ENCODE data around the gene PUS7L.
"Not testable (repeated sequence)": the region's sequence is repeated elsewhere in the genome, so short reads cannot be mapped to it uniquely, and the experiment has no call there.

The PUS7L gene

DNA sequence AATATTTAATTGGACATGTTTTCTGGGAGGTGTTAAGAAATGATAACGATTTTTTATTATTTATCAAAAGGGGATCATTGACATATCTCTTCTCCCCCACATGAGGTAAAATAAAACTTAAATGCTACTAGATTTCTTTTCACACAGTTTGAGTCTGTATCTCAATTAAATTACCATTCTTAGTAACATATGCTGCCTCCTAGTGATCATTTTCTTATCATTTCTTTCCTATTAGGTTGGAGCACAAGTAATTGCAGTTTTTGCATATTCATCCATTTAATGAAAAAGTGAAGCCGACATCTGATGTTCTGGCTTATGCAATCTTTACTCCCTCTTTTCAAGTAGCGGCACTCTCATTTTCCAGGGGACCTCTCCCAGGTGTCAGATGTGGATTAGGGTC is 24.9 kb downstream of the PUS7L start:
- TF ChIP-seq CTCF (IDR thresholded peaks at IDR 0.05; ENCODE audit: low read depth, low read length, missing control alignments): no peak
- no peak overlapping the region for H3K4me3 ChIP-seq (replicated peaks; ENCODE audit: low read depth, low read length)
- no peak for DNase-seq (ENCODE audit: extremely low read depth, low read depth)

DNA sequence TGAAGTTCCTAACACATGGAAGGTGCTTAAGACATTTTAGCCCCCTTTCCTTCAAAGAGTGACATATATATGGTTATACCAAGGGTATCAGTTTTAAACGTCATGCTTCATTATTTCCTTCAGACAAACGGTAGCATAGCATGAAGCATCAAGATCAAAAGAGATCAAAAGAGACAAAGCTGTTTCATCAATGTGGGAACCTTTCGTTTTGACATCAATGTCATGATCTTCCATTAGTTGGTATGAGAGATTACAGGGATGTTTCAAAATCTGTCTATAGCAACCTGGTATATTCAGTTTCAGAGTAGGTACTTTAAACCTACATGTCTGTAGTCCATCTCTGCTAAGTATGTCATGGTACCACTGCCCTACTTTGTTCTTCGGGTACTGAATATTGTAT is 28.3 kb downstream of the PUS7L start:
- DNase-seq (ENCODE audit: extremely low read depth, low read depth): no peak
- no peak overlapping the region for H3K4me3 ChIP-seq (replicated peaks; ENCODE audit: low read depth, low read length)
- no peak for TF ChIP-seq CTCF (IDR thresholded peaks at IDR 0.05; ENCODE audit: low read depth, low read length, missing control alignments)

DNA sequence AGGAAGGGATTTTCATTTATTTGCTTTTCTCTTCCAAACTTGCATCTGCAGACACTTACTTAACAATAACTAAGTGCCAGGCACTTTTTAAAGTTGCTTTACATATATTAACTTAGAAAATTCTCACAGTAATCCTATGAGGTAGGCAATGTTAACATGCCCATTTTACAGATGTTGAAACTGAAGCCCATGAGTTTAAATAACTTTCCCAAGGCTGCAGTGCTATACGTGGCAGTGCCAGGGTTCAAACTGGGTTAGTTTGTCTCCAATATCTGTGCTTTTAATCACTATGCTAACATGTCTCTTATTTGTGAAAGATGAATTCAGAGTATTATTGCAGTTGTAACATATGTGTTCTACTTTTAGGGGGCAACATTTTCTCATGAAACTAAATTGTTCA is 29.9 kb downstream of the PUS7L start:
- TF ChIP-seq CTCF (IDR thresholded peaks at IDR 0.05; ENCODE audit: low read depth, low read length, missing control alignments): no peak
- no peak for DNase-seq (ENCODE audit: extremely low read depth, low read depth)
- H3K4me3 ChIP-seq (replicated peaks; ENCODE audit: low read depth, low read length): no peak overlapping the region

DNA sequence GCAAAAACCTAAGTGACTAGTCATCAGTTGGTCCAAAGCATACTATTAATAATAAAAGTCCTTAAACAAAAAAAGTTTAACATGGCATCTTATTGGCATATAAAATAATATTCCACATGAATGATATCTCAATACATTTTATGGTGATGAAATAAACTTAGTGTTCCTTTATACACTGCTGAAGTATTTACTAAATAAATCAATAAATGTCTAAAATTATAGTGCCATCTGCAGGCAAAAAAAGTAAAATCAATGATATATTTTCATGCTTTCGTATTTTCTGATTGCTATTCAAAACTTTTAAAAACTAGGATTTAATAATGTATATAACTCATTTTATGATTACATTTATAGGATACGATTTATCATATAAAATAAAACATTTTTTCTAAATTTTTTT is 30.5 kb downstream of the PUS7L start:
- TF ChIP-seq CTCF (IDR thresholded peaks at IDR 0.05; ENCODE audit: low read depth, low read length, missing control alignments): no peak
- no peak overlapping the region for H3K4me3 ChIP-seq (replicated peaks; ENCODE audit: low read depth, low read length)
- DNase-seq (ENCODE audit: extremely low read depth, low read depth): no peak

GRCh38 chr12:43723134-43723533 is 35.5 kb downstream of the PUS7L start:
- DNase-seq (ENCODE audit: extremely low read depth, low read depth): no peak
- no peak for TF ChIP-seq CTCF (IDR thresholded peaks at IDR 0.05; ENCODE audit: low read depth, low read length, missing control alignments)
- H3K4me3 ChIP-seq (replicated peaks; ENCODE audit: low read depth, low read length): no peak overlapping the region

DNA sequence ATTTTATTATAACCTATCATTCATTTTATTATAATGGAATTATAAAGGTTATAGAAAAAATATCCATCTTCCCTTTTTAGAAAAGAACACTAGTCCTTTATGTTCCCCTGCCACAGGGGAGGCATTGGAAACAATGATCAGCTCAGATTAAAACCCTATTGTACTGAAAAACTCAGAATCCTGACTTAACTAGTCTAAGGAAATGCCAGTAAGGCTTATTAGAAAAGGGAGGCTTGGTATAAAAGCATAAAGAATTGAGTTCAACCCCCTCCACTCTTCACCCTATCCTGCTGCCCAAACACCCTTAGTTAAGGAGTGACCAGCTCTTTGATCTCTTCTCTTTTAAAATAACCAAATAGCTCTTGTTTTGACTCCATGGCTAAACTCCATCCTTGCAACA is 36.0 kb downstream of the PUS7L start:
- no peak for DNase-seq (ENCODE audit: extremely low read depth, low read depth)
- no peak overlapping the region for H3K4me3 ChIP-seq (replicated peaks; ENCODE audit: low read depth, low read length)
- no peak for TF ChIP-seq CTCF (IDR thresholded peaks at IDR 0.05; ENCODE audit: low read depth, low read length, missing control alignments)

- no peak for DNase-seq (ENCODE audit: extremely low read depth, low read depth)
- no peak for TF ChIP-seq CTCF (IDR thresholded peaks at IDR 0.05; ENCODE audit: low read depth, low read length, missing control alignments)
- H3K4me3 ChIP-seq (replicated peaks; ENCODE audit: low read depth, low read length): no peak overlapping the region
Observed at GRCh38 chr12:43711348-43711747, 47.2 kb downstream of the PUS7L start.

GRCh38 chr12:43703772-43704171 is 54.8 kb downstream of the PUS7L start:
- DNase-seq (ENCODE audit: extremely low read depth, low read depth): not testable (repeated sequence)

GRCh38 chr12:43701194-43701593 is 57.4 kb downstream of the PUS7L start:
- DNase-seq (ENCODE audit: extremely low read depth, low read depth); H3K4me3 ChIP-seq (replicated peaks; ENCODE audit: low read depth, low read length): not testable (repeated sequence)

More at GRCh38 chr12:43703772-43704171, 54.8 kb downstream of the PUS7L start:
- not testable (repeated sequence) for H3K4me3 ChIP-seq (replicated peaks; ENCODE audit: low read depth, low read length)
